Gastrocnemius medialis (tissue), 4 donors: Measurements from ENCODE around the gene LHX1. TPM values are rescaled to one million over a fixed set of nuclear protein-coding genes. Genes with fewer than 3 reads are reported as not detected.

ENCODE experiments used
- ATAC-seq, 2 donors: fragments of 150-250 bp; one replicate each; pipeline ENCODE4 v1.9.1; 2016
- DNase-seq, 2 donors: peaks; one replicate each; pipeline ENCODE4 v3.0.0-alpha.2; 2019
- H3K27ac ChIP-seq, 4 donors: fragments of 200-600 bp; sonication (generic); 1 replicate in 1 of 4; 2 replicates in 3 of 4; pipeline ENCODE4 v1.5.1; 2016 to 2018; ENCODE audit warnings: mild to moderate bottlenecking in 2 of 4, moderate library complexity in 1 of 4
- H3K27me3 ChIP-seq, 3 donors: fragments of 200-600 bp; sonication (generic) in 2 of 3; 1 replicate in 1 of 3; 2 replicates in 2 of 3; pipeline versions ENCODE4 v1.5.1 to v1.6.0; 2016 to 2019; ENCODE audit warnings: mild to moderate bottlenecking in 1 of 3, moderate library complexity in 1 of 3
- H3K36me3 ChIP-seq, 2 donors: fragments of 200-600 bp; sonication (generic) in 1 of 2; one replicate each; pipeline ENCODE4 v1.5.1; 2017 to 2018
- H3K4me1 ChIP-seq, 2 donors: fragments of 200-600 bp; sonication (generic) in 1 of 2; one replicate each; pipeline ENCODE4 v1.5.1; 2016 to 2017; ENCODE audit warnings: mild to moderate bottlenecking in 2 of 2
- H3K4me3 ChIP-seq, 4 donors: fragments of 200-600 bp; sonication (generic) in 3 of 4; 1 replicate in 1 of 4; 2 replicates in 3 of 4; pipeline ENCODE4 v1.5.1; 2016 to 2019; ENCODE audit warnings: mild to moderate bottlenecking in 2 of 4
- H3K9me3 ChIP-seq, 3 donors: fragments of 200-600 bp; sonication (generic) in 2 of 3; 1 replicate in 1 of 3; 2 replicates in 2 of 3; pipeline ENCODE4 v1.5.1; 2016 to 2019
- CTCF ChIP-seq, 5 experiments: fragments of 450-650 bp in 3 of 5; fragments of 200-600 bp in 2 of 5; sonication (generic) in 2 of 5; IDR thresholded peaks in 4 of 5; conservative IDR thresholded peaks in 1 of 5; 1 replicate in 4 of 5; 2 replicates in 1 of 5; pipeline ENCODE4 v1.5.1; 2016 to 2019; ENCODE audit warnings: antibody characterized with exemption in 5 of 5, mild to moderate bottlenecking in 3 of 5, moderate library complexity in 3 of 5
- POLR2A ChIP-seq, 2 donors: fragments of 450-650 bp; IDR thresholded peaks; one replicate each; pipeline ENCODE4 v1.6.1; 2017; ENCODE audit warnings: antibody characterized with exemption in 2 of 2, mild to moderate bottlenecking in 2 of 2, moderate library complexity in 2 of 2
- in situ Hi-C, 4 donors: fragments of 200-750 bp; cut with MboI; loops; one replicate each; pipeline versions ENCODE4 v1.15.0 to v1.8.0; 2017; ENCODE audit warnings: low sequenced_read_pairs in 4 of 4
- intact Hi-C: fragments of 100-400 bp; cut with DNase I; formaldehyde crosslinking; loops from one replicate; pipeline ENCODE4 v1.15.1; 2023; ENCODE audit warnings: low total_unique reads
- total RNA-seq, 4 donors: library from RNA; depleted of rRNA; stranded (reverse); fragments of >200 nt; gene quantifications; one replicate each; pipeline versions ENCODE4 v1.1.0 to v1.2.3, GENCODE V29; 2016

LHX1 gene
- total RNA-seq, 4 donors from 2014 or later = not detected

- in situ Hi-C loops = loop anchor here in 1 of 4 donors (25.0 kb wide), 1 partner anchor 301 kb away; no protein-coding TSS in a partner anchor
- H3K4me3 ChIP-seq = peak overlapping the region in 2 of 4 donors; percentile 3 to 48
- DNase-seq (no peak), ATAC-seq (no peak)
- H3K27me3 ChIP-seq = peaks cover 98 to 100% (median 99%) of the 10 kb centered on the region in 3 donors
- H3K36me3 ChIP-seq = no peaks in the 10 kb centered on the region
- peaks cover 51 to 75% of the 10 kb centered on the region in 2 donors for H3K4me1 ChIP-seq
- H3K27ac ChIP-seq = no peak overlapping the region
- no peaks in the 10 kb centered on the region for H3K9me3 ChIP-seq
- TF ChIP-seq POLR2A (IDR thresholded peaks at IDR 0.05) (no peak), CTCF (IDR thresholded peaks at IDR 0.05 in 4 of 5, conservative IDR thresholded peaks at IDR 0.05 in 1 of 5) (no peak)
- intact Hi-C loops = no loop called here
Observed at GRCh38 chr17:36937959-36938565, 787 bp downstream of the LHX1 start.

- H3K27ac ChIP-seq = no peak overlapping the region
- peak overlapping the region in 1 of 4 donors; percentile 27 for H3K4me3 ChIP-seq
- DNase-seq = no peak
- H3K36me3 ChIP-seq = no peaks in the 10 kb centered on the region
- no peak for TF ChIP-seq POLR2A (IDR thresholded peaks at IDR 0.05)
- TF ChIP-seq CTCF (IDR thresholded peaks at IDR 0.05 in 4 of 5, conservative IDR thresholded peaks at IDR 0.05 in 1 of 5) = no peak
- no peaks in the 10 kb centered on the region for H3K9me3 ChIP-seq
- ATAC-seq = no peak
- intact Hi-C loops (no loop called here), in situ Hi-C loops (loop anchor here in 1 of 4 donors (25.0 kb wide), 1 partner anchor 301 kb away; no protein-coding TSS in a partner anchor)
- H3K4me1 ChIP-seq = peaks cover 46 to 71% of the 10 kb centered on the region in 2 donors
- peaks cover 98 to 100% (median 99%) of the 10 kb centered on the region in 3 donors for H3K27me3 ChIP-seq
Observed at GRCh38 chr17:36938566-36939051, 1.3 kb downstream of the LHX1 start.

GRCh38 chr17:36939052-36939801 lies 2.0 kb downstream of the LHX1 start:
- H3K4me3 ChIP-seq = no peak overlapping the region
- in situ Hi-C loops (loop anchor here in 1 of 4 donors (25.0 kb wide), 1 partner anchor 302 kb away; no protein-coding TSS in a partner anchor), intact Hi-C loops (no loop called here)
- TF ChIP-seq POLR2A (IDR thresholded peaks at IDR 0.05) (no peak), CTCF (IDR thresholded peaks at IDR 0.05 in 4 of 5, conservative IDR thresholded peaks at IDR 0.05 in 1 of 5) (no peak)
- H3K9me3 ChIP-seq = no peaks in the 10 kb centered on the region
- no peak for ATAC-seq
- H3K36me3 ChIP-seq = no peaks in the 10 kb centered on the region
- H3K27ac ChIP-seq = no peak overlapping the region
- peaks cover 98 to 100% (median 99%) of the 10 kb centered on the region in 3 donors for H3K27me3 ChIP-seq
- DNase-seq = no peak
- peaks cover 40 to 65% of the 10 kb centered on the region in 2 donors for H3K4me1 ChIP-seq

- TF ChIP-seq POLR2A (IDR thresholded peaks at IDR 0.05) (no peak), CTCF (IDR thresholded peaks at IDR 0.05 in 4 of 5, conservative IDR thresholded peaks at IDR 0.05 in 1 of 5) (no peak)
- Histone ChIP-seq H3K36me3 (no peaks in the 10 kb centered on the region), H3K4me1 (peaks cover 34 to 59% of the 10 kb centered on the region in 2 donors), H3K27me3 (peaks cover 98 to 100% (median 99%) of the 10 kb centered on the region in 3 donors), H3K4me3 (no peak overlapping the region), H3K27ac (no peak overlapping the region), H3K9me3 (no peaks in the 10 kb centered on the region)
- DNase-seq (no peak), ATAC-seq (no peak)
- in situ Hi-C loops (loop anchor here in 1 of 4 donors (25.0 kb wide), 1 partner anchor 303 kb away; no protein-coding TSS in a partner anchor), intact Hi-C loops (no loop called here)
Observed at GRCh38 chr17:36939802-36940312, 2.6 kb downstream of the LHX1 start.
